Neural progenitor cell (in vitro differentiated cells): ENCODE data around the gene RASA1. TPM values are rescaled to one million over a fixed set of nuclear protein-coding genes. Genes with fewer than 3 reads are reported as not detected.
"Not testable (repeated sequence)": the region's sequence is repeated elsewhere in the genome, so short reads cannot be mapped to it uniquely, and the experiment has no call there.

Source experiments
- DNase-seq: peaks from one replicate; pipeline ENCODE4 v3.0.0-alpha.2; 2016; ENCODE audit warnings: low spot score
- H2AFZ ChIP-seq: fragments of 200-600 bp; sonication (generic); replicated peaks from 2 replicates; pipeline ENCODE4 v1.6.1; 2016; ENCODE audit warnings: antibody characterized with exemption
- H3F3A ChIP-seq: fragments of 200-600 bp; sonication (generic); 2 replicates; pipeline ENCODE4 v1.6.1; 2016; ENCODE audit warnings: antibody characterized with exemption, low read depth
- H3K27ac ChIP-seq: fragments of 200-600 bp; sonication (generic); 2 replicates; pipeline ENCODE4 v1.5.1; 2016; ENCODE audit warnings: mild to moderate bottlenecking
- H3K27me3 ChIP-seq: fragments of 200-600 bp; sonication (generic); 2 replicates; pipeline ENCODE4 v1.6.1; 2016; ENCODE audit warnings: mild to moderate bottlenecking, moderate library complexity
- H3K36me3 ChIP-seq: fragments of 200-600 bp; sonication (generic); 2 replicates; pipeline ENCODE4 v1.5.1; 2016
- H3K4me1 ChIP-seq: fragments of 200-600 bp; sonication (generic); 2 replicates; pipeline ENCODE4 v1.6.1; 2016; ENCODE audit warnings: mixed run types
- H3K4me2 ChIP-seq: fragments of 200-600 bp; sonication (generic); 2 replicates; pipeline ENCODE4 v1.6.1; 2016
- H3K4me3 ChIP-seq: fragments of 200-600 bp; sonication (generic); 2 replicates; pipeline ENCODE4 v1.5.1; 2016
- H3K79me2 ChIP-seq: fragments of 200-600 bp; sonication (generic); 2 replicates; pipeline ENCODE4 v1.6.1; 2016; ENCODE audit warnings: low read depth
- H3K9ac ChIP-seq: fragments of 200-600 bp; sonication (generic); 2 replicates; pipeline ENCODE4 v1.6.1; 2016
- H3K9me3 ChIP-seq: fragments of 200-600 bp; sonication (generic); 2 replicates; pipeline ENCODE4 v1.5.1; 2016; ENCODE audit warnings: low read depth
- H4K20me1 ChIP-seq: fragments of 200-600 bp; sonication (generic); 2 replicates; pipeline ENCODE4 v1.6.1; 2016; ENCODE audit warnings: low read depth
- H3K27ac Mint-ChIP-seq: 3 replicates; pipeline ENCODE4 v1.8.0; 2021; ENCODE audit warnings: mixed read lengths
- H3K27me3 Mint-ChIP-seq: 2 replicates; pipeline ENCODE4 v1.8.0; 2022; ENCODE audit warnings: low read depth, mild to moderate bottlenecking, inconsistent platforms, moderate library complexity, mixed read lengths; ENCODE audit not compliant: insufficient read depth
- H3K36me3 Mint-ChIP-seq: 3 replicates; pipeline ENCODE4 v1.8.0; 2021; ENCODE audit warnings: mixed read lengths
- H3K4me1 Mint-ChIP-seq: 3 replicates; pipeline ENCODE4 v1.8.0; 2021; ENCODE audit warnings: mixed read lengths
- H3K4me3 Mint-ChIP-seq: 3 replicates; pipeline ENCODE4 v1.8.0; 2021; ENCODE audit warnings: mild to moderate bottlenecking, moderate library complexity, mixed read lengths
- H3K9me3 Mint-ChIP-seq: 3 replicates; pipeline ENCODE4 v1.8.0; 2020; ENCODE audit warnings: mixed read lengths
- EZH2 ChIP-seq: fragments of 200-600 bp; sonication (generic); IDR thresholded peaks from 2 replicates; pipeline ENCODE4 v1.6.1; 2017; ENCODE audit warnings: antibody characterized with exemption, mild to moderate bottlenecking, moderate library complexity
- EZH2phosphoT487 ChIP-seq: fragments of 200-600 bp; sonication (generic); IDR thresholded peaks from 2 replicates; pipeline ENCODE4 v1.6.1; 2017; ENCODE audit warnings: antibody characterized with exemption
- total RNA-seq: library from RNA; depleted of rRNA; stranded (reverse); fragments of >200 nt; gene quantifications from 2 replicates; pipeline ENCODE4 v1.2.3, GENCODE V29; 2015; ENCODE audit warnings: low replicate concordance
- TF ChIP-seq, protein P1 (sequence below): fragments of 200-600 bp; sonication (generic); IDR thresholded peaks from 2 replicates; pipeline ENCODE4 v1.5.1; 2017; ENCODE audit warnings: antibody characterized with exemption, mild to moderate bottlenecking

The RASA1 gene
- total RNA-seq, 1 donor from 2014 or later, result 60.9 TPM

GRCh38 chr5:87277279-87277835 lies 9.7 kb downstream of the RASA1 start:
- peaks cover 52% of the 10 kb centered on the region for H3K36me3 Mint-ChIP-seq
- Histone ChIP-seq H2AFZ (no peak overlapping the region), H3K27ac (no peak overlapping the region), H4K20me1 (no peaks in the 10 kb centered on the region), H3K9ac (no peak overlapping the region), H3K9me3 (no peaks in the 10 kb centered on the region), H3K79me2 (peaks cover 100% of the 10 kb centered on the region), H3K4me3 (no peak overlapping the region), H3K4me1 (no peaks in the 10 kb centered on the region), H3K36me3 (peaks cover 10% of the 10 kb centered on the region), H3K27me3 (no peaks in the 10 kb centered on the region), H3K4me2 (no peak overlapping the region), H3F3A (no peaks in the 10 kb centered on the region)
- no peaks in the 10 kb centered on the region for H3K4me1 Mint-ChIP-seq
- no peaks in the 10 kb centered on the region for H3K27me3 Mint-ChIP-seq
- TF ChIP-seq, protein P1, sequence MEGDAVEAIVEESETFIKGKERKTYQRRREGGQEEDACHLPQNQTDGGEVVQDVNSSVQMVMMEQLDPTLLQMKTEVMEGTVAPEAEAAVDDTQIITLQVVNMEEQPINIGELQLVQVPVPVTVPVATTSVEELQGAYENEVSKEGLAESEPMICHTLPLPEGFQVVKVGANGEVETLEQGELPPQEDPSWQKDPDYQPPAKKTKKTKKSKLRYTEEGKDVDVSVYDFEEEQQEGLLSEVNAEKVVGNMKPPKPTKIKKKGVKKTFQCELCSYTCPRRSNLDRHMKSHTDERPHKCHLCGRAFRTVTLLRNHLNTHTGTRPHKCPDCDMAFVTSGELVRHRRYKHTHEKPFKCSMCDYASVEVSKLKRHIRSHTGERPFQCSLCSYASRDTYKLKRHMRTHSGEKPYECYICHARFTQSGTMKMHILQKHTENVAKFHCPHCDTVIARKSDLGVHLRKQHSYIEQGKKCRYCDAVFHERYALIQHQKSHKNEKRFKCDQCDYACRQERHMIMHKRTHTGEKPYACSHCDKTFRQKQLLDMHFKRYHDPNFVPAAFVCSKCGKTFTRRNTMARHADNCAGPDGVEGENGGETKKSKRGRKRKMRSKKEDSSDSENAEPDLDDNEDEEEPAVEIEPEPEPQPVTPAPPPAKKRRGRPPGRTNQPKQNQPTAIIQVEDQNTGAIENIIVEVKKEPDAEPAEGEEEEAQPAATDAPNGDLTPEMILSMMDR, result no peak
- no peak for TF ChIP-seq EZH2phosphoT487
- no peak for TF ChIP-seq EZH2
- DNase-seq, result no peak
- H3K27ac Mint-ChIP-seq, result no peak overlapping the region
- peaks cover 12% of the 10 kb centered on the region for H3K9me3 Mint-ChIP-seq
- no peak overlapping the region for H3K4me3 Mint-ChIP-seq

- no peak for DNase-seq
- TF ChIP-seq EZH2phosphoT487 (no peak), EZH2 (no peak)
- H3K4me1 Mint-ChIP-seq, result no peaks in the 10 kb centered on the region
- peaks cover 12% of the 10 kb centered on the region for H3K9me3 Mint-ChIP-seq
- Histone ChIP-seq H3K27me3 (no peaks in the 10 kb centered on the region), H3F3A (no peaks in the 10 kb centered on the region), H4K20me1 (no peaks in the 10 kb centered on the region), H3K9me3 (no peaks in the 10 kb centered on the region), H3K79me2 (peaks cover 100% of the 10 kb centered on the region), H3K9ac (no peak overlapping the region), H3K4me3 (no peak overlapping the region), H2AFZ (no peak overlapping the region), H3K4me1 (no peaks in the 10 kb centered on the region), H3K27ac (no peak overlapping the region), H3K36me3 (peaks cover 10% of the 10 kb centered on the region), H3K4me2 (no peak overlapping the region)
- peaks cover 54% of the 10 kb centered on the region for H3K36me3 Mint-ChIP-seq
- H3K27ac Mint-ChIP-seq, result no peak overlapping the region
- H3K27me3 Mint-ChIP-seq, result no peaks in the 10 kb centered on the region
- H3K4me3 Mint-ChIP-seq, result no peak overlapping the region
Observed at GRCh38 chr5:87278590-87279100, 11.0 kb downstream of the RASA1 start.

GRCh38 chr5:87282269-87282668 lies 14.6 kb downstream of the RASA1 start:
- H3K4me1 Mint-ChIP-seq, result no peaks in the 10 kb centered on the region
- Histone ChIP-seq H3K79me2 (peaks cover 81% of the 10 kb centered on the region), H3K4me2 (no peak overlapping the region), H3K36me3 (peaks cover 11% of the 10 kb centered on the region), H3K27ac (no peak overlapping the region), H3F3A (peaks cover 13% of the 10 kb centered on the region), H4K20me1 (no peaks in the 10 kb centered on the region), H2AFZ (no peak overlapping the region), H3K27me3 (no peaks in the 10 kb centered on the region), H3K4me1 (no peaks in the 10 kb centered on the region), H3K4me3 (no peak overlapping the region), H3K9me3 (no peaks in the 10 kb centered on the region), H3K9ac (no peak overlapping the region)
- no peak for TF ChIP-seq EZH2phosphoT487
- no peak for TF ChIP-seq EZH2
- TF ChIP-seq, protein P1, result no peak
- no peak overlapping the region for H3K4me3 Mint-ChIP-seq
- H3K27ac Mint-ChIP-seq, result no peak overlapping the region
- H3K36me3 Mint-ChIP-seq, result peaks cover 53% of the 10 kb centered on the region
- peaks cover 13% of the 10 kb centered on the region for H3K9me3 Mint-ChIP-seq
- H3K27me3 Mint-ChIP-seq, result no peaks in the 10 kb centered on the region
- DNase-seq, result no peak

DNA sequence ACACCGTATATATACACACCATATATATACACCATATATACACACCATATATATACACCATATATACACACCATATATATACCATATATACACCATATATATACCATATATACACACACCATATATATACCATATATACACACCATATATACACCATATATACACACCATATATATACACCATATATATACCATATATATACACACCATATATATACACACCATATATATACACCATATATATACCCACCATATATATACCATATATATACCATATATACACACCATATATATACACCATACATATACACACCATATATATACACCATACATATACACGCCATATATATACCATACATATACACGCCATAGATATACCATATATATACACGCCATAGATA lies 19.6 kb downstream of the RASA1 start:
- H3F3A ChIP-seq, result peaks cover 16% of the 10 kb centered on the region
- not testable (repeated sequence) for H3K4me1 ChIP-seq, H3K36me3 ChIP-seq, H3K4me2 ChIP-seq, H3K27me3 Mint-ChIP-seq, H4K20me1 ChIP-seq, H3K27me3 ChIP-seq, H2AFZ ChIP-seq, H3K9me3 ChIP-seq, H3K4me3 ChIP-seq, H3K27ac Mint-ChIP-seq, H3K27ac ChIP-seq, H3K4me3 Mint-ChIP-seq, DNase-seq, H3K9ac ChIP-seq, H3K4me1 Mint-ChIP-seq
- peaks cover 33% of the 10 kb centered on the region for H3K9me3 Mint-ChIP-seq
- peaks cover 75% of the 10 kb centered on the region for H3K79me2 ChIP-seq
- peaks cover 49% of the 10 kb centered on the region for H3K36me3 Mint-ChIP-seq
